ENCODE measurements around the gene LRMDA.

DNA sequence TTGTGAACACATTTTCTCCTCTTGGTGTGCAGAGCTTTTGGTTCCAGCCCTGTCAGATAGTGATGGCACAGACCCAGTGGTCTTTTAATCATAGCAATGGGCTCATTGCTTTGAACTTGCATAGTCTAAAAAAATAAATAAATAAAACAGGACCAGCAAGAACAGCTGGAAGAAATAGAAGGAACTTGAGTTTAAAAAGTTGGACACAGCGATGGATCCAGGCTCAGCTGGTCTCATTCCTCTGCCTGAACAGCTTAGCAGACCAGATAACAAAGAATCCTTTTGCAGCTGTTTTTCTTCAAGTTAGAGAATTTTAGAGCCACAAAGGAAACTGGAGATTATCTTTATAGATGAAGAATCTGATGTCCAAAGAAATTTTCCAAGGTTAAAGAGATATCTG, 1005.6 kb downstream of the LRMDA start:
- TF ChIP-seq, protein P1, sequence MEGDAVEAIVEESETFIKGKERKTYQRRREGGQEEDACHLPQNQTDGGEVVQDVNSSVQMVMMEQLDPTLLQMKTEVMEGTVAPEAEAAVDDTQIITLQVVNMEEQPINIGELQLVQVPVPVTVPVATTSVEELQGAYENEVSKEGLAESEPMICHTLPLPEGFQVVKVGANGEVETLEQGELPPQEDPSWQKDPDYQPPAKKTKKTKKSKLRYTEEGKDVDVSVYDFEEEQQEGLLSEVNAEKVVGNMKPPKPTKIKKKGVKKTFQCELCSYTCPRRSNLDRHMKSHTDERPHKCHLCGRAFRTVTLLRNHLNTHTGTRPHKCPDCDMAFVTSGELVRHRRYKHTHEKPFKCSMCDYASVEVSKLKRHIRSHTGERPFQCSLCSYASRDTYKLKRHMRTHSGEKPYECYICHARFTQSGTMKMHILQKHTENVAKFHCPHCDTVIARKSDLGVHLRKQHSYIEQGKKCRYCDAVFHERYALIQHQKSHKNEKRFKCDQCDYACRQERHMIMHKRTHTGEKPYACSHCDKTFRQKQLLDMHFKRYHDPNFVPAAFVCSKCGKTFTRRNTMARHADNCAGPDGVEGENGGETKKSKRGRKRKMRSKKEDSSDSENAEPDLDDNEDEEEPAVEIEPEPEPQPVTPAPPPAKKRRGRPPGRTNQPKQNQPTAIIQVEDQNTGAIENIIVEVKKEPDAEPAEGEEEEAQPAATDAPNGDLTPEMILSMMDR (IDR thresholded peaks at IDR 0.05; ENCODE audit: extremely low read depth in 1 of 2, insufficient read depth in 1 of 2, low read depth in 1 of 2, low read length in 2 of 2): no peak
- no peak for TF ChIP-seq MAX (IDR thresholded peaks at IDR 0.05; ENCODE audit: insufficient read depth, insufficient read length)
- no peak for TF ChIP-seq EZH2 (IDR thresholded peaks at IDR 0.05; ENCODE audit: borderline replicate concordance, low read depth, low read length, severe bottlenecking)
- no peak for TF ChIP-seq POLR2AphosphoS5 (IDR thresholded peaks at IDR 0.05; ENCODE audit: insufficient read depth, low read depth, low read length)
